ENCODE data around the gene MFSD8. TPM values are rescaled to one million over a fixed set of nuclear protein-coding genes. Genes with fewer than 3 reads are reported as not detected.

Gene MFSD8
- polyA plus RNA-seq, 1 donor (not counting 4 experiments of a cell fraction or from before 2014, with no cell fraction given) = 19.0 TPM

DNA sequence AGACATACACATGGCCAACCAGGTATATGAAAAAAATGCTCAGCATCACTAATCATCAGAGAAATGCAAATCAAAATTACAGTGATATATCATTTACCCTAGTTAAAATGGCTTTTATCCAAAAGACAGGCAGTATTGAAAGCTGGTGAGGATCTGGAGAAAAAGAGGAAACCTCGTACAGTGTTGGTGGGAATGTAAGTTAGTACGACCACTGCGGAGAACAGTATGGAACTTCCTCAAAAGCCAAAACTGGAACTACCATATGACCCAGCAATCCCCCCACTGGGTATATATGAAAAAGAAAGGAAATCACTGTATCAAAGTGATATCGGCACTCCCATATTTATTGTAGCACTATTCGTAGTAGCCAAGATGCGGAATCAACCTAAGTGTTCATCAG, 23.7 kb upstream of the MFSD8 start:
- H3K36me3 ChIP-seq (ENCODE audit: control insufficient read depth in 2 of 2, extremely low read depth in 1 of 2, insufficient read depth in 2 of 2, low read length in 2 of 2) = no peaks in the 10 kb centered on the region
- H3K27ac ChIP-seq (ENCODE audit: control insufficient read depth, insufficient read depth, low read length) = no peak overlapping the region
- dilution Hi-C loops (cut with MboI; ENCODE audit: extremely low pct_ligation_motif_present, low sequenced_read_pairs) = no loop called here
- no peak overlapping the region for H3K9ac ChIP-seq (ENCODE audit: control insufficient read depth, extremely low read depth, insufficient read depth, low read length)
- no peaks in the 10 kb centered on the region for H3K9me3 ChIP-seq (ENCODE audit: control insufficient read depth, low read depth, low read length)
- TF ChIP-seq, protein P1, sequence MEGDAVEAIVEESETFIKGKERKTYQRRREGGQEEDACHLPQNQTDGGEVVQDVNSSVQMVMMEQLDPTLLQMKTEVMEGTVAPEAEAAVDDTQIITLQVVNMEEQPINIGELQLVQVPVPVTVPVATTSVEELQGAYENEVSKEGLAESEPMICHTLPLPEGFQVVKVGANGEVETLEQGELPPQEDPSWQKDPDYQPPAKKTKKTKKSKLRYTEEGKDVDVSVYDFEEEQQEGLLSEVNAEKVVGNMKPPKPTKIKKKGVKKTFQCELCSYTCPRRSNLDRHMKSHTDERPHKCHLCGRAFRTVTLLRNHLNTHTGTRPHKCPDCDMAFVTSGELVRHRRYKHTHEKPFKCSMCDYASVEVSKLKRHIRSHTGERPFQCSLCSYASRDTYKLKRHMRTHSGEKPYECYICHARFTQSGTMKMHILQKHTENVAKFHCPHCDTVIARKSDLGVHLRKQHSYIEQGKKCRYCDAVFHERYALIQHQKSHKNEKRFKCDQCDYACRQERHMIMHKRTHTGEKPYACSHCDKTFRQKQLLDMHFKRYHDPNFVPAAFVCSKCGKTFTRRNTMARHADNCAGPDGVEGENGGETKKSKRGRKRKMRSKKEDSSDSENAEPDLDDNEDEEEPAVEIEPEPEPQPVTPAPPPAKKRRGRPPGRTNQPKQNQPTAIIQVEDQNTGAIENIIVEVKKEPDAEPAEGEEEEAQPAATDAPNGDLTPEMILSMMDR (optimal IDR thresholded peaks at IDR 0.05 in 1 of 3, IDR thresholded peaks at IDR 0.05 in 1 of 3, conservative IDR thresholded peaks at IDR 0.05 in 1 of 3; ENCODE audit: extremely low read depth in 1 of 3, insufficient read depth in 2 of 3, low read length in 3 of 3) = no peak
- H3K27me3 ChIP-seq (ENCODE audit: control insufficient read depth, extremely low read depth, insufficient read depth, low read length) = no peaks in the 10 kb centered on the region
- no peaks in the 10 kb centered on the region for H3K79me2 ChIP-seq (ENCODE audit: control insufficient read depth, insufficient read depth, low read length)
- no peaks in the 10 kb centered on the region for H4K20me1 ChIP-seq (ENCODE audit: control insufficient read depth, extremely low read depth, insufficient read depth, low read length)
- no peak for FAIRE-seq
- H3K4me1 ChIP-seq (ENCODE audit: control insufficient read depth, extremely low read depth, insufficient read depth, low read length) = no peaks in the 10 kb centered on the region
- H3K4me3 ChIP-seq (ENCODE audit: control insufficient read depth in 2 of 3, extremely low read depth in 1 of 3, insufficient read depth in 2 of 3, low read depth in 1 of 3, low read length in 3 of 3) = no peak overlapping the region
- H3K9me1 ChIP-seq (ENCODE audit: control insufficient read depth, extremely low read depth, insufficient read depth, low read length) = no peaks in the 10 kb centered on the region
- no peak overlapping the region for H3K4me2 ChIP-seq (ENCODE audit: control insufficient read depth, extremely low read depth, insufficient read depth, low read depth, low read length)
- DNase-seq (ENCODE audit: low read depth, low spot score) = no peak
- H2AFZ ChIP-seq (ENCODE audit: control insufficient read depth, low read length) = no peak overlapping the region

DNA sequence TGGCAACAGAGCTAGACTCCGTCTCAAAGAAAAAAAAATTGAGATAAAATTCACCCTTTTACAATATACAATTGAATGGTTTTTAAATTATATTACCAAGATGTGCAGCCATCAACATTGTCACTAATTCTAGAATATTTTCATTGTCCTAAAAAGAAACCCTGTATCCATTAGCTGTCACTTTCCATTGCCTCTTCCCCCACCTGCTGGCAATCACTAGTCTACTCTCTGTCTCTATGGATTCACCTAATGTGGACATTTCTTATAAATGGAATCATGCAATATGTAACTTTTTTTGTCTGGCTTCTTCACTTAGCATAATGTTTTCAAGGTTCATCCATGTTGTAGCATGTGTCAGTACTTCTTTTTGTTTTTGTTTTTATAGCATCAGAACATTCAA, 21.0 kb upstream of the MFSD8 start:
- Histone ChIP-seq H3K27ac (ENCODE audit: control insufficient read depth, insufficient read depth, low read length) (no peak overlapping the region), H3K4me2 (ENCODE audit: control insufficient read depth, extremely low read depth, insufficient read depth, low read depth, low read length) (no peak overlapping the region), H3K9me3 (ENCODE audit: control insufficient read depth, low read depth, low read length) (no peaks in the 10 kb centered on the region), H2AFZ (ENCODE audit: control insufficient read depth, low read length) (no peak overlapping the region), H3K27me3 (ENCODE audit: control insufficient read depth, extremely low read depth, insufficient read depth, low read length) (no peaks in the 10 kb centered on the region), H3K36me3 (ENCODE audit: control insufficient read depth in 2 of 2, extremely low read depth in 1 of 2, insufficient read depth in 2 of 2, low read length in 2 of 2) (no peaks in the 10 kb centered on the region), H4K20me1 (ENCODE audit: control insufficient read depth, extremely low read depth, insufficient read depth, low read length) (no peaks in the 10 kb centered on the region), H3K9ac (ENCODE audit: control insufficient read depth, extremely low read depth, insufficient read depth, low read length) (no peak overlapping the region), H3K79me2 (ENCODE audit: control insufficient read depth, insufficient read depth, low read length) (no peaks in the 10 kb centered on the region), H3K4me1 (ENCODE audit: control insufficient read depth, extremely low read depth, insufficient read depth, low read length) (no peaks in the 10 kb centered on the region), H3K9me1 (ENCODE audit: control insufficient read depth, extremely low read depth, insufficient read depth, low read length) (no peaks in the 10 kb centered on the region), H3K4me3 (ENCODE audit: control insufficient read depth in 2 of 3, extremely low read depth in 1 of 3, insufficient read depth in 2 of 3, low read depth in 1 of 3, low read length in 3 of 3) (no peak overlapping the region)
- dilution Hi-C loops (cut with MboI; ENCODE audit: extremely low pct_ligation_motif_present, low sequenced_read_pairs) = no loop called here
- FAIRE-seq = no peak
- TF ChIP-seq, protein P1 (optimal IDR thresholded peaks at IDR 0.05 in 1 of 3, IDR thresholded peaks at IDR 0.05 in 1 of 3, conservative IDR thresholded peaks at IDR 0.05 in 1 of 3; ENCODE audit: extremely low read depth in 1 of 3, insufficient read depth in 2 of 3, low read length in 3 of 3) = no peak
- TF ChIP-seq EZH2 (IDR thresholded peaks at IDR 0.05; ENCODE audit: low read length) = no peak
- DNase-seq (ENCODE audit: low read depth, low spot score) = no peak
